DND-41 (cell line): ENCODE data around the gene SLC6A7.

Source experiments
- CTCF ChIP-seq: IDR thresholded peaks from 2 replicates; pipeline ENCODE4 v1.5.1; 2012; ENCODE audit warnings: borderline replicate concordance, low read length, moderate library complexity, mild to moderate bottlenecking; ENCODE audit not compliant: poor library complexity, severe bottlenecking; ENCODE audit errors: extremely low read depth
- EZH2 ChIP-seq: IDR thresholded peaks from 3 replicates; pipeline ENCODE4 v1.6.1; 2012; ENCODE audit warnings: borderline replicate concordance, low read depth, mild to moderate bottlenecking, moderate library complexity, low read length, inconsistent platforms; ENCODE audit not compliant: severe bottlenecking

DNA sequence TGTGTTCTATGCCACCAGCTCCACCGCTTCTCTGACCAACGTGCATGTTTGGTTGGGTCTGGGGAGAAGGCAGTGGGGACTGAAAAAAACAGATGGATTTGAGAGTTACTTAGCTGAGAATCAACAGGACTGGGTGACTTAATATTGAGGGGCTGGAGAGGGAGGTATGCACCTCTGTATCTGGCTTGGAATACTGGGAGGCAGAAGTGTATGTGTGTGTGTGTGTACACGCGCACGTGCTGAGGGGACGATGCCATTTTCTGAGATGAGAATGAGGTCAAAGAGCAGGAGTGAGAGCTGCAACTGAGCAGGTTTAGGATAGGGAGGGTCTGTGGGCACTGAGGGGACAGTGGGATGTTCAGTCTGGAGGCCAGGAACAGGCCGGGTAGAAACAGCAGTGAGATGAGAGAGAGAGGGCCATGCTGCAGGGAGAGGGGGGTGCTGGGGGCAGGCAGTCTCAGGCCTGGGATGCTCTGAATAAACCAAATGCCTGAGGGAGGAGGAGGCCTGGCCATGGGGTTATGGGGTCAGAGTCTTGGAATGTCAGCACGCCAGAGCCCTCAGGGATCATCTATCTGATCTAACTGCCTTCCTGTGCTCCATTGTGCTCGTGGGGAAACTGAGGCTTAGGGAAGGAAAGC lies 48.2 kb upstream of the SLC6A7 start:
- TF ChIP-seq CTCF = no peak
- TF ChIP-seq EZH2 = no peak
